A549 (cell line): ENCODE results near the gene RTP5. TPM values are rescaled to one million over a fixed set of nuclear protein-coding genes. Genes with fewer than 3 reads are reported as not detected.
A peak's percentile ranks its signal among the peaks of the same experiment; 100 is the strongest.

Experiments used
- ATAC-seq, 2 experiments: fragments of 200-7000 bp in 1 of 2; fragments of >200 bp in 1 of 2; cut with Nextera tagmentation in 1 of 2; cut with Tn5 transposase in 1 of 2; 3 replicates each; pipeline versions ENCODE4 v1.8.0 to v1.9.1; 2018 to 2020; ENCODE audit warnings: mild to moderate bottlenecking in 1 of 2, moderate library complexity in 1 of 2
- CTCF ChIA-PET: fragments of 300-600 bp; sonication (Branson Sonifier 250); formaldehyde crosslinking; extraction: SDS; loops from one replicate; lab custom pipeline; 2021; ENCODE audit warnings: antibody characterized with exemption, inconsistent platforms; lab: Yijun Ruan, JAX
- POLR2A ChIA-PET: fragments of 350-600 bp; formaldehyde crosslinking; extraction: SDS; loops from one replicate; lab custom pipeline; 2021; ENCODE audit warnings: antibody characterized with exemption, inconsistent platforms; lab: Yijun Ruan, JAX
- DNase-seq, 2 experiments: peaks; one replicate each; pipeline versions ENCODE4 v3.0.0 to v3.0.0-alpha.2; 2011 to 2016; ENCODE audit warnings: low read depth in 1 of 2, low spot score in 1 of 2
- FAIRE-seq: peaks from 2 replicates; lab custom pipeline; 2011; peaks lifted over from hg19 to GRCh38; lab: Jason Lieb, UNC
- H3K27ac ChIP-seq, 2 experiments: fragments of >200 bp; sonication (Bioruptor Twin); formaldehyde crosslinking; 3 replicates each; pipeline ENCODE4 v1.5.1; 2016 to 2017
- H3K4me1 ChIP-seq: fragments of >200 bp; sonication (Bioruptor Twin); formaldehyde crosslinking; 3 replicates; pipeline ENCODE4 v1.6.1; 2016
- H3K4me2 ChIP-seq: fragments of >200 bp; sonication (Bioruptor Twin); formaldehyde crosslinking; 3 replicates; pipeline ENCODE4 v1.6.1; 2016
- H3K4me3 ChIP-seq: fragments of >200 bp; sonication (Bioruptor Twin); formaldehyde crosslinking; 3 replicates; pipeline ENCODE4 v1.5.1; 2016
- H3K9me3 ChIP-seq: fragments of >200 bp; sonication (Bioruptor Twin); formaldehyde crosslinking; 3 replicates; pipeline ENCODE4 v1.6.1; 2016
- CBX2 ChIP-seq: fragments of 200-600 bp; sonication (generic); IDR thresholded peaks from 2 replicates; pipeline ENCODE4 v1.6.1; 2016; ENCODE audit warnings: low read depth, mild to moderate bottlenecking, borderline replicate concordance
- CHD2 ChIP-seq: fragments of 150-350 bp; IDR thresholded peaks from 2 replicates; pipeline ENCODE4 v1.6.1; 2014; ENCODE audit warnings: low read length; ENCODE audit not compliant: partially characterized antibody
- EP300 ChIP-seq, 2 experiments: fragments of >200 bp; sonication (Bioruptor Twin); formaldehyde crosslinking; IDR thresholded peaks; 2 replicates in 1 of 2; 3 replicates in 1 of 2; pipeline ENCODE4 v1.6.1; 2016 to 2017
- ESRRA ChIP-seq: fragments of 150-350 bp; IDR thresholded peaks from 2 replicates; pipeline ENCODE4 v1.6.1; 2014; ENCODE audit warnings: mild to moderate bottlenecking, low read length, borderline replicate concordance
- FOSL2 ChIP-seq, 2 experiments: fragments of 450-650 bp in 1 of 2; fragments of >200 bp in 1 of 2; sonication (Bioruptor Twin) in 1 of 2; formaldehyde crosslinking; IDR thresholded peaks; 2 replicates each; pipeline versions ENCODE4 v1.5.0 to v1.6.1; 2016 to 2020; ENCODE audit warnings: mild to moderate bottlenecking in 1 of 2, moderate library complexity in 1 of 2
- FOXS1 ChIP-seq: fragments of 250-450 bp; sonication (Bioruptor Pico); IDR thresholded peaks from 2 replicates; pipeline ENCODE4 v1.5.0; 2020; ENCODE audit warnings: mild to moderate bottlenecking, moderate library complexity
- HDAC2 ChIP-seq: fragments of 200-600 bp; sonication (generic); IDR thresholded peaks from 2 replicates; pipeline ENCODE4 v1.6.1; 2016
- HMGXB4 ChIP-seq: fragments of 250-450 bp; sonication (Bioruptor Pico); IDR thresholded peaks from 2 replicates; pipeline ENCODE4 v1.5.0; 2021; ENCODE audit warnings: mild to moderate bottlenecking, moderate library complexity, borderline replicate concordance
- JUNB ChIP-seq: fragments of >200 bp; sonication (Bioruptor Twin); formaldehyde crosslinking; IDR thresholded peaks from 2 replicates; pipeline ENCODE4 v1.6.1; 2016
- MAFK ChIP-seq: fragments of 450-650 bp; IDR thresholded peaks from 2 replicates; pipeline ENCODE4 v1.6.1; 2014; ENCODE audit not compliant: partially characterized antibody
- MAX ChIP-seq: IDR thresholded peaks from 2 replicates; pipeline ENCODE4 v1.6.1; 2012
- NPAS2 ChIP-seq: fragments of 250-450 bp; sonication (Bioruptor Pico); IDR thresholded peaks from 2 replicates; pipeline ENCODE4 v1.8.0; 2022; ENCODE audit warnings: mild to moderate bottlenecking, moderate library complexity, borderline replicate concordance
- PBX3 ChIP-seq: IDR thresholded peaks from 2 replicates; pipeline ENCODE4 v1.6.1; 2012
- POLR2AphosphoS2 ChIP-seq: conservative IDR thresholded peaks from 2 replicates; pipeline ENCODE4 v1.6.1; 2012; ENCODE audit warnings: low read length, improper control_type of control experiment, inconsistent platforms
- RAD21 ChIP-seq, 2 experiments: fragments of >200 bp in 1 of 2; sonication (Bioruptor Twin) in 1 of 2; formaldehyde crosslinking in 1 of 2; IDR thresholded peaks in 1 of 2; conservative IDR thresholded peaks in 1 of 2; 2 replicates in 1 of 2; 3 replicates in 1 of 2; pipeline ENCODE4 v1.6.1; 2012 to 2018; ENCODE audit warnings: inconsistent platforms in 1 of 2
- RARB ChIP-seq: fragments of 250-450 bp; sonication (Bioruptor Pico); IDR thresholded peaks from 2 replicates; pipeline ENCODE4 v1.8.0; 2021; ENCODE audit warnings: mild to moderate bottlenecking, moderate library complexity
- TP53 ChIP-seq: fragments of 250-450 bp; sonication (Bioruptor Pico); IDR thresholded peaks from 2 replicates; pipeline ENCODE4 v1.5.0; 2021; ENCODE audit warnings: mild to moderate bottlenecking, moderate library complexity
- WGBS: methylation state at CpG from one replicate; pipeline ENCODE4 v1.1.6; 2017; ENCODE audit errors: missing lambda C conversion rate; 5-methylcytosine and 5-hydroxymethylcytosine counted together
- polyA plus RNA-seq, 4 experiments: library from polyadenylated mRNA; depleted of rRNA in 3 of 4; stranded (reverse); fragments of >200 nt; fragmentation: RNase III in 1 of 4; extraction: RNeasy Plus Mini Kit Qiagen cat#74134 plus additional on column Dnase treatment in 1 of 4; gene quantifications; 2 replicates in 3 of 4; 3 replicates in 1 of 4; pipeline ENCODE4 v1.2.3, GENCODE V29; 2011 to 2017
- TF ChIP-seq, protein P1 (sequence below): fragments of 450-650 bp; IDR thresholded peaks from 2 replicates; pipeline ENCODE4 v1.6.1; 2014; ENCODE audit warnings: antibody characterized with exemption

Gene RTP5
- polyA plus RNA-seq, 2 of the 4 experiments (the other 2 are of a cell fraction), result not detected

DNA sequence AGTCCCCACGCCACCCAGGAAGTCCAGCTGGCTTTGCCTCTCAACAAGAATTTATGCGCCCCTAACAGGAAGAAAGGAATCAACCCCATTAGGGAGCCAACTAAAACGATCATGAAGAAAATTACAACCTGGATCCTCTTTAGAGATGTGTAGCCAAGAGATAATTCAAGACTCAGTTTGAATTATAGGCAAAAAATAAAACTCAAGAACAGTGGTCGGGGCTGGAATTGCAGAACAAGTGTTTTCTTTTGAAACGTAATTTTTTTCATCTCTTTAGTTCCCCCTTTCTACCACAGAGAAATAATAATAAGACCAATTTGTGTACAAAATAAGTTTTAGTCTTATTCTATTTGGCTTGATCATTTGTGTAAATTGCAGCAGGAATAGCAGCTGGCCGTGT, 33.2 kb upstream of the RTP5 start:
- POLR2A ChIA-PET, result interaction anchor here (1.2 kb wide), 1 partner anchor 135 kb away, joined by 3 read pairs; no protein-coding TSS in a partner anchor
- TF ChIP-seq TP53 (CRISPR knock-in tag), result no peak
- no peak for TF ChIP-seq FOSL2 (IDR thresholded peaks at IDR 0.05)
- no peak for TF ChIP-seq FOSL2 (CRISPR knock-in tag; IDR thresholded peaks at IDR 0.05)
- no peak for TF ChIP-seq POLR2AphosphoS2
- TF ChIP-seq EP300 (IDR thresholded peaks at IDR 0.05), result no peak
- no peak for TF ChIP-seq ESRRA
- TF ChIP-seq HMGXB4 (CRISPR knock-in tag), result no peak
- TF ChIP-seq RARB (CRISPR knock-in tag), result no peak
- no peak for TF ChIP-seq JUNB
- TF ChIP-seq CHD2, result no peak
- no peak for TF ChIP-seq HDAC2
- TF ChIP-seq, all 56 proteins: peak for 0
- no peak overlapping the region for H3K4me3 ChIP-seq
- no peaks in the 10 kb centered on the region for H3K9me3 ChIP-seq
- WGBS, result 40% methylated on average over 6 of the region's 6 CpGs
- no peak for DNase-seq
- 0 out of 3 replicates have a peak, but pooled peaks cover 3% of the 10 kb centered on the region for H3K4me1 ChIP-seq
- ATAC-seq, result 0 out of 6 replicates have a peak, but pooled peaks of 1 of the 2 experiments have one; percentile 37
- no peak overlapping the region for H3K4me2 ChIP-seq
- CTCF ChIA-PET, result interaction anchor here (1.0 kb wide), 1 partner anchor 30 kb away, joined by 3 read pairs; no protein-coding TSS in a partner anchor
- no peak overlapping the region for H3K27ac ChIP-seq
- no peak for FAIRE-seq

- no peaks in the 10 kb centered on the region for H3K9me3 ChIP-seq
- TF ChIP-seq CHD2 (no peak), FOXS1 (no peak), FOSL2 (IDR thresholded peaks at IDR 0.05) (no peak), FOSL2 (CRISPR knock-in tag; IDR thresholded peaks at IDR 0.05) (no peak)
- TF ChIP-seq, all 56 proteins: peak for 0
- Histone ChIP-seq H3K4me1 (0 out of 3 replicates have a peak, but pooled peaks cover 3% of the 10 kb centered on the region), H3K4me2 (no peak overlapping the region), H3K4me3 (no peak overlapping the region), H3K27ac (no peak overlapping the region)
- WGBS, result 43% methylated on average over 13 of the region's 13 CpGs
- FAIRE-seq (no peak), ATAC-seq (no peak), DNase-seq (no peak)
- ChIA-PET POLR2A (interaction anchor here (1.2 kb wide), 1 partner anchor 136 kb away, joined by 3 read pairs; no protein-coding TSS in a partner anchor), CTCF (interaction anchor here (1.0 kb wide), 1 partner anchor 29 kb away, joined by 3 read pairs; no protein-coding TSS in a partner anchor)
Measured at GRCh38 chr2:241837197-241837965, 32.1 kb upstream of the RTP5 start.

DNA sequence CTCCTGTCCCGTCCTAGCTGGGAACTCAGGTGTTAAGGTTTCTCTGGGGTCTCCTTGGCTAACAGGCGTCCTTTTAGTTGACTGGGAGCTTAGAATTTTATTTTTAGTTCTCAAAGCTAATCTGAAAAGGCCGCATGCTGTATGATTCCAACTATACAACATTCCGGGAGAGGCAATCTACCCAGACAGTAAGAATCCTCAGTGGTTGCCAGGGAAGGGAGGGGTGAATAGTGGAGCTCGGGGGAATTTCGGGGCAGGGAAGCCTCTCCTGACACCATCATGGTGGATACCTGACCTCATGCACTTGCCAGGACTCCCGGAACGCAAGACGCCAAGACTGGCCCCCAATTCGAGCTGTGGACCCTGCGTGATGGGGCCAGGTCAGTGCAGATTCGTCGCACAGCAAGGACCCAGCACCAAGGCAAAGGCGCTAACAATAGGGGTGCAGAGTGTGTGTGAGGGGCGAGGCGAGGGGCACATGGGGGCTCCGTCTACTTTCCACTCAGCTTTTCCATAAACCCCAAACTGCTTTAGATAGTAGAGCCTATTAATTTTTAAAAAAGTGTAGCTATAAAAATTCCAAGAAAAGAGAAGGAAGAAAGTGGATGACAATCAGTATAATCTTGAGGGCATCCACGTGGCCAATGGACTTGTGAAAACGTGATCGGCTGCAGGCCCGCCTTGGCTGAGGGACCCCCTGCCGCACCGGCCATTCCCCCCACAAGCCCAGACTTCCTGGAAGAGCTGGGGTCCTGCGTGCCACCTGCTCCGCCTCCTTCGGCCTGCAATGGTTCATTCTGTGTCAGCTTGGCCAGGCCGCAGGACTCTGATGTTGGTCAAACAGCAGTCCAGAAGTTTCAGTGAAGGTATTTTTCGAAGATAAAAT, 28.1 kb upstream of the RTP5 start:
- CTCF ChIA-PET, result interaction anchor here (1.2 to 1.6 kb wide), 3 partner anchors 13 to 101 kb away, joined by 3 to 6 read pairs (median 3); no protein-coding TSS in a partner anchor
- 85% methylated on average over 28 of the region's 28 CpGs for WGBS

More for the DNA sequence above, 28.1 kb upstream of the RTP5 start:
- TF ChIP-seq MAX (no peak), MAFK (no peak), CBX2 (no peak), NPAS2 (CRISPR knock-in tag) (no peak), EP300 (IDR thresholded peaks at IDR 0.05) (no peak), PBX3 (no peak), RAD21 (conservative IDR thresholded peaks at IDR 0.05 in 1 of 2, IDR thresholded peaks at IDR 0.05 in 1 of 2) (no peak)
- TF ChIP-seq, protein P1, sequence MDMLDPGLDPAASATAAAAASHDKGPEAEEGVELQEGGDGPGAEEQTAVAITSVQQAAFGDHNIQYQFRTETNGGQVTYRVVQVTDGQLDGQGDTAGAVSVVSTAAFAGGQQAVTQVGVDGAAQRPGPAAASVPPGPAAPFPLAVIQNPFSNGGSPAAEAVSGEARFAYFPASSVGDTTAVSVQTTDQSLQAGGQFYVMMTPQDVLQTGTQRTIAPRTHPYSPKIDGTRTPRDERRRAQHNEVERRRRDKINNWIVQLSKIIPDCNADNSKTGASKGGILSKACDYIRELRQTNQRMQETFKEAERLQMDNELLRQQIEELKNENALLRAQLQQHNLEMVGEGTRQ, result no peak
- TF ChIP-seq, all 56 proteins: peak for 0
- ATAC-seq (no peak), DNase-seq (no peak), FAIRE-seq (no peak)
- no peak overlapping the region for H3K4me3 ChIP-seq
- H3K4me2 ChIP-seq, result no peak overlapping the region
- no peak overlapping the region for H3K27ac ChIP-seq
- H3K4me1 ChIP-seq, result peaks cover 5% of the 10 kb centered on the region; the same call in 1 of the 3 replicates
- no peaks in the 10 kb centered on the region for H3K9me3 ChIP-seq
- POLR2A ChIA-PET, result no interaction called here
